Measurements from ENCODE around the gene ERBB4.
A peak's percentile ranks its signal among the peaks of the same experiment; 100 is the strongest.
"Not testable (repeated sequence)": the region's sequence is repeated elsewhere in the genome, so short reads cannot be mapped to it uniquely, and the experiment has no call there.

ERBB4 gene

GRCh38 chr2:211671977-211672376, 866.6 kb downstream of the ERBB4 start:
- no peak for DNase-seq

- DNase-seq = no peak
Measured at GRCh38 chr2:211665299-211665698, 873.3 kb downstream of the ERBB4 start.

- DNase-seq = no peak
Measured at GRCh38 chr2:211664321-211664720, 874.3 kb downstream of the ERBB4 start.

- no peak for DNase-seq
Measured at GRCh38 chr2:211654211-211654780, 884.3 kb downstream of the ERBB4 start.

- DNase-seq = no peak
Measured at GRCh38 chr2:211652327-211652726, 886.3 kb downstream of the ERBB4 start.

- no peak for DNase-seq
Measured at GRCh38 chr2:211649331-211649730, 889.3 kb downstream of the ERBB4 start.

GRCh38 chr2:211631503-211631902, 907.1 kb downstream of the ERBB4 start:
- no peak for DNase-seq

GRCh38 chr2:211623096-211623495, 915.5 kb downstream of the ERBB4 start:
- no peak for DNase-seq

- DNase-seq = no peak
Measured at GRCh38 chr2:211620986-211621385, 917.6 kb downstream of the ERBB4 start.

- DNase-seq = no peak
Measured at GRCh38 chr2:211617803-211618202, 920.8 kb downstream of the ERBB4 start.

- DNase-seq = no peak
Measured at GRCh38 chr2:211611621-211612020, 927.0 kb downstream of the ERBB4 start.

GRCh38 chr2:211611061-211611518, 927.5 kb downstream of the ERBB4 start:
- DNase-seq = no peak

GRCh38 chr2:211609127-211609526, 929.5 kb downstream of the ERBB4 start:
- DNase-seq = no peak

GRCh38 chr2:211599146-211599545, 939.5 kb downstream of the ERBB4 start:
- peak; percentile 30 for DNase-seq

- DNase-seq = no peak
Measured at GRCh38 chr2:211598238-211598637, 940.4 kb downstream of the ERBB4 start.

- not testable (repeated sequence) for DNase-seq
Measured at GRCh38 chr2:211592006-211592405, 946.6 kb downstream of the ERBB4 start.

- no peak for DNase-seq
Measured at GRCh38 chr2:211591426-211591825, 947.2 kb downstream of the ERBB4 start.

- DNase-seq = no peak
Measured at GRCh38 chr2:211568439-211568838, 970.2 kb downstream of the ERBB4 start.

GRCh38 chr2:211564441-211564840, 974.2 kb downstream of the ERBB4 start:
- DNase-seq = no peak

- DNase-seq = no peak
Measured at GRCh38 chr2:211545582-211545981, 993.0 kb downstream of the ERBB4 start.

GRCh38 chr2:211534632-211535031, 1004.0 kb downstream of the ERBB4 start:
- peak; percentile 51 for DNase-seq

- not testable (repeated sequence) for DNase-seq
Measured at GRCh38 chr2:211524248-211524647, 1014.4 kb downstream of the ERBB4 start.

- no peak for DNase-seq
Measured at GRCh38 chr2:211516537-211516936, 1022.1 kb downstream of the ERBB4 start.

- DNase-seq = no peak
Measured at GRCh38 chr2:211514049-211514448, 1024.6 kb downstream of the ERBB4 start.

- no peak for DNase-seq
Measured at GRCh38 chr2:211513446-211513845, 1025.2 kb downstream of the ERBB4 start.
